Keratinocyte (primary cell): ENCODE data around the gene GFRAL. TPM values are rescaled to one million over a fixed set of nuclear protein-coding genes. Genes with fewer than 3 reads are reported as not detected.

Source experiments
- DNase-seq: peaks from one replicate; pipeline ENCODE4 v3.0.0-alpha.2; 2011; ENCODE audit warnings: low read depth, missing footprints, low spot score
- FAIRE-seq: peaks from 2 replicates; lab custom pipeline; 2011; peaks lifted over from hg19 to GRCh38; lab: Jason Lieb, UNC
- H2AFZ ChIP-seq: 2 replicates; pipeline ENCODE4 v1.6.0; 2012; ENCODE audit warnings: low read length, control low read depth, inconsistent platforms; ENCODE audit not compliant: control insufficient read depth
- H3K27ac ChIP-seq: 2 replicates; pipeline ENCODE4 v1.5.1; 2011; ENCODE audit warnings: low read length; ENCODE audit not compliant: control insufficient read depth, insufficient read depth
- H3K27me3 ChIP-seq: 3 replicates; pipeline ENCODE4 v1.6.0; 2011; ENCODE audit warnings: low read length; ENCODE audit not compliant: control insufficient read depth, insufficient read depth; ENCODE audit errors: extremely low read depth
- H3K36me3 ChIP-seq, 2 experiments: 2 replicates in 1 of 2; 3 replicates in 1 of 2; pipeline ENCODE4 v1.5.1; 2011; ENCODE audit warnings: low read length in 2 of 2, mild to moderate bottlenecking in 1 of 2; ENCODE audit not compliant: control insufficient read depth in 2 of 2, insufficient read depth in 2 of 2; ENCODE audit errors: extremely low read depth in 1 of 2
- H3K4me1 ChIP-seq: 3 replicates; pipeline ENCODE4 v1.5.1; 2011; ENCODE audit warnings: low read length; ENCODE audit not compliant: control insufficient read depth, insufficient read depth; ENCODE audit errors: extremely low read depth
- H3K4me2 ChIP-seq: 3 replicates; pipeline ENCODE4 v1.6.0; 2011; ENCODE audit warnings: low read depth, low read length; ENCODE audit not compliant: control insufficient read depth, insufficient read depth; ENCODE audit errors: extremely low read depth
- H3K4me3 ChIP-seq, 3 experiments: fragments of 200-600 bp in 1 of 3; sonication (generic) in 1 of 3; 2 replicates in 2 of 3; 3 replicates in 1 of 3; pipeline ENCODE4 v1.5.1; 2011 to 2016; ENCODE audit warnings: low read length in 3 of 3, mild to moderate bottlenecking in 3 of 3, control low read depth in 2 of 3, inconsistent platforms in 1 of 3, low read depth in 1 of 3, mixed read lengths in 1 of 3, mixed run types in 1 of 3, moderate library complexity in 1 of 3; ENCODE audit not compliant: control insufficient read depth in 2 of 3, insufficient read depth in 2 of 3; ENCODE audit errors: extremely low read depth in 1 of 3
- H3K79me2 ChIP-seq: 2 replicates; pipeline ENCODE4 v1.6.0; 2012; ENCODE audit warnings: low read length; ENCODE audit not compliant: control insufficient read depth, insufficient read depth
- H3K9ac ChIP-seq: 3 replicates; pipeline ENCODE4 v1.6.0; 2011; ENCODE audit warnings: low read length; ENCODE audit not compliant: control insufficient read depth, insufficient read depth; ENCODE audit errors: extremely low read depth
- H3K9me1 ChIP-seq: 3 replicates; pipeline ENCODE4 v1.6.0; 2011; ENCODE audit warnings: low read length; ENCODE audit not compliant: control insufficient read depth, insufficient read depth; ENCODE audit errors: extremely low read depth
- H3K9me3 ChIP-seq: 2 replicates; pipeline ENCODE4 v1.5.1; 2012; ENCODE audit warnings: low read depth, low read length; ENCODE audit not compliant: control insufficient read depth
- H4K20me1 ChIP-seq: 3 replicates; pipeline ENCODE4 v1.6.0; 2011; ENCODE audit warnings: low read length; ENCODE audit not compliant: control insufficient read depth, insufficient read depth; ENCODE audit errors: extremely low read depth
- EZH2 ChIP-seq: IDR thresholded peaks from one replicate; pipeline ENCODE4 v1.6.1; 2012; ENCODE audit warnings: inconsistent platforms, mild to moderate bottlenecking, low read length, moderate library complexity
- dilution Hi-C: fragments of 300-500 bp; cut with MboI; formaldehyde crosslinking; loops from one replicate; pipeline ENCODE4 v1.7.0; 2020; ENCODE audit warnings: low sequenced_read_pairs; ENCODE audit not compliant: extremely low pct_ligation_motif_present
- polyA plus RNA-seq, 5 experiments: library from polyadenylated mRNA; depleted of rRNA in 3 of 5; stranded (reverse) in 3 of 5; stranded (forward) in 1 of 5; unstranded in 1 of 5; fragments of >200 nt; gene quantifications; 1 replicate in 1 of 5; 2 replicates in 3 of 5; 3 replicates in 1 of 5; pipeline versions ENCODE4 v1.2.1 to v1.2.3, GENCODE V29; 2011 to 2012; ENCODE audit warnings: missing spikeins in 2 of 5, low read depth in 1 of 5, low replicate concordance in 1 of 5
- TF ChIP-seq, protein P1 (sequence below), 3 experiments: IDR thresholded peaks in 1 of 3; conservative IDR thresholded peaks in 1 of 3; optimal IDR thresholded peaks in 1 of 3; 2 replicates in 2 of 3; 3 replicates in 1 of 3; pipeline versions ENCODE3 to v1.5.1; 2011; ENCODE audit warnings: low read length in 3 of 3, mild to moderate bottlenecking in 3 of 3, moderate library complexity in 2 of 3, control low read depth in 1 of 3, inconsistent platforms in 1 of 3; ENCODE audit not compliant: insufficient read depth in 2 of 3; ENCODE audit errors: extremely low read depth in 1 of 3

GFRAL gene
- polyA plus RNA-seq, 1 donor (not counting 4 experiments of a cell fraction or from before 2014, with no cell fraction given) = not detected

DNA sequence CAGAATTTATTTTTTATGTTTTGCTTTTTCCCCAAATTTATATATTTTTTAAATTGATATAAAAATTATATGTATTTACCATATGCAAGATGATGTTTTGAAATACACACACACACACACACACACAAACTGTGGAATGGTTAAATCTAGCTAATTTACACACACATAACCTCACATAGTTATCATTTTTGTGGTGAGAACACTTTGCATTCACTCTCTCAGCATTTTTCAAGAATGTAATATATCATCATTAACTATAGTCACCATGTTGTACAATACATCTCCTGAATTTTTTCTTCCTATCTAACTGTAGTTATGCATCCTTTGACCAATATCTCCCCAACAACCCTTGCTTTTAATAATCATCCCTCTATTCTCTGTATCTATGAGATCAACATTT is 52.2 kb downstream of the GFRAL start:
- Histone ChIP-seq H4K20me1 (no peaks in the 10 kb centered on the region), H3K27me3 (no peaks in the 10 kb centered on the region), H3K36me3 (no peaks in the 10 kb centered on the region), H3K79me2 (no peaks in the 10 kb centered on the region), H3K9ac (no peak overlapping the region), H2AFZ (no peak overlapping the region), H3K9me1 (no peaks in the 10 kb centered on the region), H3K4me2 (no peak overlapping the region), H3K4me3 (no peak overlapping the region), H3K27ac (no peak overlapping the region), H3K9me3 (no peaks in the 10 kb centered on the region), H3K4me1 (no peaks in the 10 kb centered on the region)
- TF ChIP-seq, protein P1, sequence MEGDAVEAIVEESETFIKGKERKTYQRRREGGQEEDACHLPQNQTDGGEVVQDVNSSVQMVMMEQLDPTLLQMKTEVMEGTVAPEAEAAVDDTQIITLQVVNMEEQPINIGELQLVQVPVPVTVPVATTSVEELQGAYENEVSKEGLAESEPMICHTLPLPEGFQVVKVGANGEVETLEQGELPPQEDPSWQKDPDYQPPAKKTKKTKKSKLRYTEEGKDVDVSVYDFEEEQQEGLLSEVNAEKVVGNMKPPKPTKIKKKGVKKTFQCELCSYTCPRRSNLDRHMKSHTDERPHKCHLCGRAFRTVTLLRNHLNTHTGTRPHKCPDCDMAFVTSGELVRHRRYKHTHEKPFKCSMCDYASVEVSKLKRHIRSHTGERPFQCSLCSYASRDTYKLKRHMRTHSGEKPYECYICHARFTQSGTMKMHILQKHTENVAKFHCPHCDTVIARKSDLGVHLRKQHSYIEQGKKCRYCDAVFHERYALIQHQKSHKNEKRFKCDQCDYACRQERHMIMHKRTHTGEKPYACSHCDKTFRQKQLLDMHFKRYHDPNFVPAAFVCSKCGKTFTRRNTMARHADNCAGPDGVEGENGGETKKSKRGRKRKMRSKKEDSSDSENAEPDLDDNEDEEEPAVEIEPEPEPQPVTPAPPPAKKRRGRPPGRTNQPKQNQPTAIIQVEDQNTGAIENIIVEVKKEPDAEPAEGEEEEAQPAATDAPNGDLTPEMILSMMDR (optimal IDR thresholded peaks at IDR 0.05 in 1 of 3, IDR thresholded peaks at IDR 0.05 in 1 of 3, conservative IDR thresholded peaks at IDR 0.05 in 1 of 3; ENCODE audit: extremely low read depth in 1 of 3, insufficient read depth in 2 of 3, low read length in 3 of 3) = no peak
- TF ChIP-seq EZH2 = no peak
- no peak for DNase-seq
- FAIRE-seq = no peak
- dilution Hi-C loops = no loop called here

DNA sequence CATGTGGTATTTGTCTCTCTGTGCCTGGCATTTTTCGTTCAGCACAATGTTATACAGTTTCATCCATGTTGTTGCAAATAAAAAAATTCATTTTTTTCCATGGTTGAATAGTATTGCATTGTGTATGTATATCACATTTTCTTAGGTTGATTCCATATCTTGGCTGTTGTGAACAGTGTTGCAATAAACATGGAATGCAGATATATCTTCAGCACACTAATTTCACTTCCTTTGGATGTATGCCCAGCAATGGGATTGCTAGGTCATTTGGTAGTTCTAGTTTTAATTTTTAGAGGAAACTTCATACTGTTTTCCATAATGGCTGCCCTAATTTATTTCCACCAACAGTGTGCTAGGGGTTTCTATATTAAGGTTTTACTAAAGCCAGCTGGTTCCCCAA is 52.6 kb downstream of the GFRAL start:
- Histone ChIP-seq H3K4me3 (no peak overlapping the region), H3K79me2 (no peaks in the 10 kb centered on the region), H2AFZ (no peak overlapping the region), H3K4me1 (no peaks in the 10 kb centered on the region), H3K36me3 (no peaks in the 10 kb centered on the region), H3K9me1 (no peaks in the 10 kb centered on the region), H3K27ac (no peak overlapping the region), H3K4me2 (no peak overlapping the region), H3K9me3 (no peaks in the 10 kb centered on the region), H3K27me3 (no peaks in the 10 kb centered on the region), H3K9ac (no peak overlapping the region), H4K20me1 (no peaks in the 10 kb centered on the region)
- TF ChIP-seq EZH2 = no peak
- TF ChIP-seq, protein P1 (optimal IDR thresholded peaks at IDR 0.05 in 1 of 3, IDR thresholded peaks at IDR 0.05 in 1 of 3, conservative IDR thresholded peaks at IDR 0.05 in 1 of 3; ENCODE audit: extremely low read depth in 1 of 3, insufficient read depth in 2 of 3, low read length in 3 of 3) = no peak
- DNase-seq (no peak), FAIRE-seq (no peak)
- dilution Hi-C loops = no loop called here
